VCaP (cell line): ENCODE data around the gene RXRA.
A peak's percentile ranks its signal among the peaks of the same experiment; 100 is the strongest.

Experiments
- H3K27ac ChIP-seq: fragments of 450-650 bp; 2 replicates; pipeline ENCODE4 v1.5.1; 2017
- CTCF ChIP-seq: fragments of 450-650 bp; conservative IDR thresholded peaks from 2 replicates; pipeline ENCODE4 v1.5.1; 2017; ENCODE audit warnings: mild to moderate bottlenecking, moderate library complexity

RXRA gene

GRCh38 chr9:134295101-134295745 lies 31.0 kb upstream of the RXRA start:
- no peak for TF ChIP-seq CTCF
- no peak overlapping the region for H3K27ac ChIP-seq

DNA sequence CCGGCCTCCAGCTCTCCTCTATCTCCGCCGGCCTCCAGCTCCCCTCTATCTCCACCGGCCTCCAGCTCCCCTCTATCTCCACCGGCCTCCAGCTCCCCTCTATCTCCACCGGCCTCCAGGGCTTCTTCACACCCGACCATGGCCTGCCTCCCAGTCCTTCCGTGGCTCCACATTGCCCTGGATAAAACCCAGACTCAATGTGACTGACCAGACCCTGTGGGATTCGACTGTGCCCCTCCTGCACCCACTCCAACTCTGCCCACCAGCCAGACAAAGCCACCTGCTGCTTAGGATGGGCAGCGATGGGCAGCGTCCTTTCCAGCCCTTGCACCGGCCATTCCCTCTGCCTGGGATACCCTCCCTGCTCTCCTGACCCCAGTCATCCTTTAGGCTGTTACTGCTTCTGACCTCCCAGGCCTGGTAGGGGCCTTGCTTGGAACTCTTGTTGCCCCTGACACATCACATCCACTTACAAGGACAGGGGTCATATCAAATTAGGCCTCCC lies 30.5 kb upstream of the RXRA start:
- no peak for TF ChIP-seq CTCF
- H3K27ac ChIP-seq, result no peak overlapping the region

DNA sequence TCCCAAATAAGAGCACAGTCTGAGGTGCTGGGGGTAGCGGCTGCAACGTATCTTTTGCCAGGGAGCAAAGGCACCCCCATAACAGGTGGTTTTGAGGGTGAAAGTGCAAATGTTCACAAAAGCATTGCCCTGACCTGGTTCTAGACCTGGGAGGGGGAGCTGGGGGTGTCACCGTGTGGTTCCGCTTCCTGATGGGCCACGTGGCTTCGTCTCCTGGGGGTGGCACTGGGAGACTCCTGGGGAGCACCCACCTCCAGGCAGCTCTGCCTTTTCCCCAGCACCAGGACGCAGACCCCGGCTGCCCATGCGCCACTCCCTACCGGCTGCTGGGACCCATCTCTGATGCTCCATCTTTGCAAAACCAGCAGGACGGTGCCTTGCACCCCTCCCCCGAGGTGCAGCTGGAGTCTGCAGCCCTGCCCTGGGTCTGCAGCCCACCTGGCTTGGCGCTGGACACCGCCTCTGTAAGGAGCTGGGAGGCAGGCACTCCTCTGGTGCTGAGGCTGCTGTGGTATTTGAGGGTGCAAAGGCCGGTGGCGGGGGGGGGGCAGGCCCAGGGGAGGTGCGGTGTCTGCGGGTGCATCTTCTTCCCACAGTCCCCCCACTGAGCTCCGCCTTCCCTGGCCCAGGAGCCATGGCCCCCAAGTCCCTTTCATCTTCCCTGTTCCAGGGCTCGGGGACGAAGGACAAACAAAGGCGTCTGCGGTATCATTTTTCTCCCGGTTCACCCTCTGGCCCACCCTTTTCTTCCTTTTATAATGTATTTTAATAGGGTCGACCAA lies 29.8 kb upstream of the RXRA start:
- no peak overlapping the region for H3K27ac ChIP-seq
- TF ChIP-seq CTCF, result no peak

DNA sequence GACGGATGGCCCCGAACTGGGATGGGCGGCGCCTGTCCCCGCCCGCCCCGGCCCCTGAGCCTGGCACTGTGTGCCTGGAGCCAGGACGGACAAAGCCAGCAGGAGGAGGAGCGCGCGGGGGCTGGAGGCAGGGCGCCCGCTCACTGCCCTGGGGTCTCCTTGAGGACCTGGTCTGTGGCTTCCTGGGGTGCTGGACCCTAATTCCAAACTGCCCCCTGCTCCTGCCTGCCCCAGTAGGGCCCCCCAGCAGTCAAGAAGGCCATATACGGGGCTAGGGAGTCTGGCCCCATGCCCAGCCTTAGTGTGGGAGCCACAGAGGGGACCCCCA lies 29.2 kb upstream of the RXRA start:
- H3K27ac ChIP-seq, result no peak overlapping the region
- TF ChIP-seq CTCF, result no peak

GRCh38 chr9:134297576-134297975 lies 28.7 kb upstream of the RXRA start:
- no peak overlapping the region for H3K27ac ChIP-seq
- TF ChIP-seq CTCF, result no peak

GRCh38 chr9:134298000-134298399 lies 28.3 kb upstream of the RXRA start:
- no peak for TF ChIP-seq CTCF
- no peak overlapping the region for H3K27ac ChIP-seq

GRCh38 chr9:134299068-134299467 lies 27.2 kb upstream of the RXRA start:
- peak overlapping the region; percentile 38; the same call in 1 of the 2 replicates for H3K27ac ChIP-seq
- no peak for TF ChIP-seq CTCF
